Stimulated activated naive CD4-positive, alpha-beta T cell (primary cell): ENCODE results near the gene CTPS2.

ENCODE experiments used
- DNase-seq, 6 experiments: peaks; one replicate each; lab custom pipeline; 2025; lab: John Stamatoyannopoulos, UW

Gene CTPS2

GRCh38 chrX:16711893-16712547 lies 449 bp downstream of the CTPS2 start:
- peak in 2 of 6 experiments; percentile 0 to 49 for DNase-seq

GRCh38 chrX:16711219-16711811 lies 1.2 kb downstream of the CTPS2 start:
- no peak for DNase-seq

DNA sequence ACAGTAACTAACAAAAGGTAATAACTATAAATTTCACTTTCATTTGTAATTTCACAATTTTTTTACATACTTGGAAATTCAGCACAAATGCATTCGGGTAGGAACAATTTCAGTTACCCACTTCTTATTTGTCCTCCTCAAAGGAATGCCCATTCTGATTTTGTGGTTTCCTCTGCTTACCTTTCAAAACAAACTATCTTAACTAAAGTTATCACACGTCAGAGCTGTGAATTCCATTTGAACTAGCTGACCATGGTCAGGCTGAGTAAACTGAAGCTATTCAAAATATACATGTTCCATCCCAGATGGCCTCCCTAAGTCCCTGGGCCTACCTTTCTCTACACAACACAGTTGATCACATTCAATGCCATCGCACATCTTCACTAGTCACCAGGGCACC lies 4.5 kb downstream of the CTPS2 start:
- DNase-seq: no peak

DNA sequence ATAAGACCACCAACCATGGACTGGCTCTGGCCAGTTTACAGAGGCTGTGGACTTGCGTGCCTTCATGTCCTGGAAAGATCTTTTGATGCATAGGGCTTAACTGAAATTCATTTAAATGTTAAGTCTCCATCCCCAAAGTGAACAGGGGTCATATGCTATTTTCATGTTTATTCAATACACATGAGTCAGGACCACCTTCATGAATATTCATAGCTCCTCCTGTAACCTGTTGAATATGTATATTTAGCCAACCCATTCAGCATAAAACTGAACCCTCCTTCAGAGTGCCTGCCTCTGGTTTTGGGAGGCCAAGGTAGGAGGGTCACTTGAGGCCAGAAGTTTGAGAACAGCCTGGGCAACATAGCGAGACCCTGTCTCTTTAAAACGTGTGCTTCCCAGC lies 7.1 kb downstream of the CTPS2 start:
- DNase-seq: no peak

DNA sequence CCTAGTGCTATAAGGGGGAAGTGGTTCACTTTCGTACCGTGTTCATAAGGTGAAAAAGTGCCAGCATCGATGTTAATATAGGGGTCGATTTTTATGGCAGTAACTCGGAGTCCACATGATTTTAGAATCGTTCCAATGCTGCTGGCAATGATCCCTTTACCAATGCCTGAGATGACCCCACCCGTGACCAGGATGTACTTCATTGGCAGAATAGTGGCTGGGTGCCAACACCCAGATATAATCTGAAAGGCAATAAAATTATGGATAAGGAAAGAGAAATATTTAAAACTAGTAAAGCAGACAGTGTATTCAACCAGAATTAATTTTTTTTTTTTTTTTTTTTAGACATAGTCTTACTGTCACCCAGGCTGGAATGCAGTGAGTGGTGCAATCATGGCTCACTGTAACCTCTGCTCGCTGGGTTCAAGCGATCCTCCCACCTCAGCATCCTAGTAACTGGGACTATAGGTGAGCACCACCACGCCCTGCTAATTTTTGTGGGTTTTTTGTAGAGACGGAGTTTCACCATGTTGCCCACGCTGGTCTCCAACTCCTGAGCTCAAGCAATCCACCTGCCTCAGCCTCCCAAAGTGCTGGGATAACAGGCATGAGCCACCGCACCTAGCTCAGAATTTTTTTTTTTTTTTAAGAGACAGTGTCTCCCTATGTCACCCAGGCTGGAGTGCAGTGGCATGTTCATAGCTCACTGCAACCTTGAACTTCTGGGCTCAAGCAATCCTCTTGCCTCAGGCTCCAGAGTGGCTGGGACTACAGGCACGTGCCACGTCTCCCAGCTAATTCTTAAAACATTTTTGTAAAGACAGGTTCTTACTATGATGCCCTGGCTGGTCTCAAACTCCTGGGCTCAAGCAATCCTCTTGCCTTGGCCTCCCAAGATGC lies 9.5 kb downstream of the CTPS2 start:
- DNase-seq: no peak

GRCh38 chrX:16700734-16701133 lies 11.7 kb downstream of the CTPS2 start:
- DNase-seq: no peak

DNA sequence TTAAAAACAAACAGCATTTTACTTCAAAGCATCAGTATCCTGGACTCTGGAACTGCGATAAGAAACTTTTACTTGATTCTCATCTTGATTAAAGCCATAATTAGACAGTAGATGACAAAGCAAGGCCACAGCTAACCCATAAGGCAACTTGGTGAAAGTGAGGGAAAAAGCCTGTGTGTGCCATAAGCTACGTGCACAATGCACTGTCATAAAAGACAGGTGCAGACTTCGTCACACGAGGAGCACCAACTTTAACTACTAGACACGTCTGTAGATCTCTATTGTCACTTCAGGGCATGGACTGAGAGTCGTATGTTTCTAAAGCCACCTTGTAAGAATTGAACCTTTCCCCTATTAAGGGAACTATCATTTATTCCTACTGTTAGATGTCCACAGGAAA lies 13.1 kb downstream of the CTPS2 start:
- DNase-seq: no peak

- DNase-seq: no peak
These were observed 15.5 kb downstream of the CTPS2 start for GRCh38 chrX:16696956-16697355.

DNA sequence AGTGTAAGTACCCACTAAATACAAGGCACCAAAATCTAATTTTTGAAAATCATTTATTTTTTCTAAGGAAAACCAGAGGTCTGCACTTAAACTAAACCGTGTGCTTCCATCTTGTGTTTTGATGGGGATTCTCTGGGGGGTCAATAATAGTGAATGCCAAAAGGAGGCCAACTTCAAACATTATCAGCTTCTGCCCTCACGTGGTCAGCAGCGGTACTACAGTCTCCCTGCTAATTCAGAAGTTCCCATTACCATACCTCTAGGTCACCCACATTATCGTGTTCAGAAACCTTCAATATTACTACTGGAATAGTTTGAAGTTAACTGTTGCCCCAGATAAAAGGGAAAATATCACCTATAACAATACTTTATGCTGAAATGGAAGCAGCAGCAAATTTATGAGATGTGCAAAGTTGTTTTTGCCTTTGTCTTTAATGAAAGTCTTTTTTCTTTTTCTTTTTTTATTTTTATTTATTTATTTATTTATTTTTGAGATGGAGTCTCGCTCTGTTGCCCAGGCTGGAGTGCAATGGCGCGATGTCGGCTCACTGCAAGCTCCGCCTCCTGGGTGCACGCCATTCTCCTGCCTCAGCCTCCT lies 17.3 kb downstream of the CTPS2 start:
- DNase-seq: peak; percentile 2 to 62 (median 40)

- no peak for DNase-seq
These were observed 25.0 kb downstream of the CTPS2 start for GRCh38 chrX:16687514-16687913.

GRCh38 chrX:16683007-16683664 lies 29.3 kb downstream of the CTPS2 start:
- no peak for DNase-seq

GRCh38 chrX:16678689-16679088 lies 33.8 kb downstream of the CTPS2 start:
- DNase-seq: no peak

DNA sequence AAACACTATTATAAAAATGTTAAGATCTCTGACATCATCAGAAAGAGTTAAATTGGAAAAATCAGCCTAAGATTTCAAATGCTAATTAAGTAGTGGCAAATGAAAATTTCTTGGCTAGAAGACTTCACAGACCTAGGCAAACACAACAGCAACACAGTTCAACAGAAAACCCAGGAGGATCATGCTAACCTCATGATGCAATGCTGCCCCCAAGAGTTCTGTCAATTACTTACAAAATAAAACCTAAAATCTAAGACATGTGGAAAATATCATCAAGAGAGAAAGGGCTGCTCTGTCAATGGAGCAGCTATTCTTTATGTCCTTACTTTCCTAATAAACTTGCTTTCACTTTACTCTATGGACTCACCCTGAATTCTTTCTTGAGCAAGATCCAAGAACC lies 41.5 kb downstream of the CTPS2 start:
- DNase-seq: peak in 4 of 6 experiments; percentile 0 to 44 (median 26)

DNA sequence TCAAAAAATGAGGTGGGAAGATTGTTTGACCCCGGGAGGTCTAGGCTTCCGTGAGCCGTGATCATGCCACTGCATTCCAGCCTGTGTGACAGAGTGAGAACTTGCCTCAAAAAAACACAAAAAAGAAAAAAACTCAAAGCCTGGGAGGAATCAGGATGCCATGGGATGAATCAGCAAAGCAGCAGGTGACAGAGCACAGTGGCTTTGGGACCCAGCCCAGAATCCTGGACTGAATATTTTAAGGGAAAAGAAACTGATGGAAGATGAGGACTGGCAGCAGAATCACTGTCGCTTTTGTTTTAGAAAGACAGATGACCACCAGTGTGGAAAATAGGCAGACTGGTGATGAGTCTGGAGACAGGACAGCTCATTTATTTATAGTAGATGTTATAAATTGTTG lies 45.9 kb downstream of the CTPS2 start:
- DNase-seq: no peak

DNA sequence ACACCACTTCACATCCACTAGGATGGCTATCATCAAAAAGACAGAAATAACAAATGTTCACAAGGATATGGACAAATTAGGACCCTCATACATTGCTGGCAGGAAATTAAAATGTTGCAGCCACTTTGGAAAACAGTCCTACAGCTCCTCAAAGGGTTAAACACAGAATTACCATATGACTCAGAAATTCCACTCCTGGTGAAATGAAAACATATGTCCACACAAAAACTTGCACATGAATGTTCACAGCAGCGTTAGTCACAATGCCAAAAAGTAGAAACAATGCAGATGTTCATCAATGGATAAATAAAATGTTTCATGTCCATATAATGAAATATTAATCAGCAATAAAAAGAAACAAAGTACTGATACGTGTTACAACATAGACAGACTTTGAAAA lies 47.4 kb downstream of the CTPS2 start:
- DNase-seq: no peak

DNA sequence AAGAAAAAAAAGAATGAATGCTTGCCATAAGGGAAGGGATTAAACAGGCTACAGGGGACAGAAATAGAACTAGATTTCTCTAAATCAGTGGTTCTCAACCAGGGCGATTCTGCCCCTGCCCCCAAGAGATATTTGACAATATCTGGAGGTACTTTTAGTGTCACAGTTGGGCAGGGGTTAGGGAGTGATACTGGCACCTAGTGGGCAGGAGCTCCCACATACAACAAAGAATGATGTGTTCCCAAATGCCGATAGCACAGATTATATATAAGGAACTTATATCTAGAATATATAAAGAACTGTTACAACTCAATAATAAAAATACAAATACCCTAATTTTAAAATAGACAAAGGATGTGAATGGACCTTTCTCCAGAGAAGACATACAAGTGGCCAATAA lies 47.8 kb downstream of the CTPS2 start:
- no peak for DNase-seq

DNA sequence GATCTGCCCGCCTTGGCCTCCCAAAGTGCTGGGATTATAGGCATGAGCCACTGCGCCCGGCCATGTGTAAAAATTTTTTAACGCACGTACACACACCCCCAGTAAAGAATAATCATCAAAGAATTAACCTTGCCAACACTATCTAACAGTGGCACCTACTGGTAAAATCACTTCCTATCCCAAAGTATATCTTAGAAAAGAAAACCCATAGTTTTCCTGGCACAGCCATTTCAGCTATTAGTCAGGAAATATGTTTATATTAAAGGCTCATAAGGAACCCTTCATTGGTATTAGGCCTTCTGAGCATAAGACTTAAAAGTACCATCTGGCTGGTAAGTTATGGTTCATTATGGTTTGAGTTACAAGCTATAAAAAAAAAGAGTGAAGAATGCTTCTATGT lies 48.4 kb downstream of the CTPS2 start:
- DNase-seq: peak in 1 of 6 experiments; percentile 13

DNA sequence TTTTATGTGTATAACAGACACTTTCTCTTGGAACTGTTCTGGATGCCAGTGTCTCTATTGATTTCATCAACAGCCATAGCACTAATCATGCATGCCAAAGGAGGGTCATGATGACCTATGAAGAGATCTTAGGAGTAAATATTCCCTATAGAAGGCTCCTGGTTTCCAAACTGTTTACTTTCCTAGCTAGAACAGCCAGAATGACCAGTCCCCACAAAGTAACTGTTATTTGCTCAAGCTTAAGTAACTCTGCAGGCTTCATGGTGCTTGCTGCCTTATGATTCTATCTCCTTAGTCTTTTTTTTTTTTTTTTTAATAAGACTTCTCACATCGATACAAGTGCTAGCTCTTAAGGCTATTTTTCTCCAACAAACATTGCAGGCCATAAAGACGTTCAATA lies 50.1 kb downstream of the CTPS2 start:
- DNase-seq: no peak

GRCh38 chrX:16661495-16661894 lies 51.0 kb downstream of the CTPS2 start:
- no peak for DNase-seq

- no peak for DNase-seq
These were observed 53.1 kb downstream of the CTPS2 start for GRCh38 chrX:16659321-16659720.

- no peak for DNase-seq
These were observed 54.2 kb downstream of the CTPS2 start for GRCh38 chrX:16658284-16658683.

GRCh38 chrX:16654093-16654492 lies 58.4 kb downstream of the CTPS2 start:
- DNase-seq: no peak
